NCI-H1417 (cell line): ENCODE results near the gene ZNF134.

Experiments used
- DNase-seq, 3 experiments: peaks; one replicate each; lab custom pipeline; 2025; lab: John Stamatoyannopoulos, UW

Gene ZNF134

DNA sequence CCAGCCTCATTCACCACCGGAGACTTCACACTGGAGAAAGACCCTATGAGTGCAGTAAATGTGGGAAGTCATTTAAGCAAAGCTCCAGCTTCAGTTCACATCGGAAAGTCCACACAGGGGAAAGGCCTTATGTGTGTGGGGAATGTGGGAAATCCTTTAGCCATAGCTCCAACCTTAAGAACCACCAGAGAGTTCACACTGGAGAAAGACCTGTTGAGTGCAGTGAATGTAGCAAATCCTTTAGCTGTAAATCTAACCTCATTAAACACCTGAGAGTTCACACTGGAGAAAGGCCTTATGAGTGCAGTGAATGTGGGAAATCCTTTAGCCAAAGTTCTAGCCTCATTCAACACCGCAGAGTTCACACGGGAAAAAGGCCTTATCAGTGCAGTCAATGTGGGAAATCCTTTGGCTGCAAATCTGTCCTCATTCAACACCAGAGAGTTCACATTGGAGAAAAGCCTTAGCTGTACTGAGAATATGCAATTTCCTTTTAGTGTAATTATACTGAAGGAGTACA, 27.7 kb downstream of the ZNF134 start:
- no peak for DNase-seq

DNA sequence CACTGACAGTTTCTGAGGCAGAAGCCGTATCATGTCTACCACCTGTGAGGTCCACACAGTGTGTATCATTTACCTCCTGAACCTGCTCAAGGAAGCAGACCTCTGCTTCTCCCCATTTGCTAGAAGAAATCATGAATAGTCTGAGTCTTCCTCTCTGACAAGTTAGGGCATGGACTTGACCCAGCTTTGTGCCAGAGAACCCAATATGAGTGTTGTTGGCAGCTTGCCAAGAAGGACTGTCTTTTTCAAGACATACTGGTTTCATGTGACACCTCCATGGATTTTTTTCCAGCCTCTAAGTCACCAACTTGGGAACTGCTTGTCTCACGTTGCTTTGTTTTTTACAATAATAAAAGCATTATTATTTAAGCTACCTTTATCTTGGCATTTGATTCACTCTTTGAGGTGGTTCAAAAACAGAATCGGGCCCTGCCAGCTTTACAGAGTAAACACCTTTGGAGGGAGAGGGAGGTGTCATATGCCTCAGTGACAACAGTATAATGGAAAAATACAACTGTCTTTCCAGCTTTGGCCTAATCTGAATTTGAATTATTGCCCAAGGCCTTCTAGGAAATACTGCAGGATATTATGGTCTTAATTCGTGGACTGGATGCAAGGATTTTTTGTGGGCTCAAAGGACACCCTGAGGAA, 28.5 kb downstream of the ZNF134 start:
- DNase-seq, result peak in 2 of 3 experiments; percentile 2 to 21

DNA sequence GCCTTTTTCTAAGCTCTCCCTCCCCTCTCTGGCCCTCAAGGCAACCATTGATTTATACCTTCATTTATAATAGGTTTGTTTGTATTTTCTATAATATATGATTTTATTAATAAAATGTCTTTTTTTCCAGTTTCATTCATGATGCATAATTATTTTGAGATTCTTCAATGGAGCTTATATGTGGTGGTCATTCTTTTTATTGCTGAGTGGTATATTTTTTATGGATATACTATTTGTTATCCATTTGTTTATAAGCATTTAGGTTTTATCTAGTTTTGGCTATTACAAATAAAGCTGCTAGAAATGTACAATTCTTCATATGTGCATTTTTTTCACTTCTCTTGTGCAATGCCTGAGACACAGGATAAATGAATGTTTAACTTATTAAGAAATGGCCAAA, 29.7 kb downstream of the ZNF134 start:
- DNase-seq, result no peak

- DNase-seq, result peak in 2 of 3 experiments; percentile 8 to 60
Measured at GRCh38 chr19:57648331-57649003, 34.4 kb downstream of the ZNF134 start.

DNA sequence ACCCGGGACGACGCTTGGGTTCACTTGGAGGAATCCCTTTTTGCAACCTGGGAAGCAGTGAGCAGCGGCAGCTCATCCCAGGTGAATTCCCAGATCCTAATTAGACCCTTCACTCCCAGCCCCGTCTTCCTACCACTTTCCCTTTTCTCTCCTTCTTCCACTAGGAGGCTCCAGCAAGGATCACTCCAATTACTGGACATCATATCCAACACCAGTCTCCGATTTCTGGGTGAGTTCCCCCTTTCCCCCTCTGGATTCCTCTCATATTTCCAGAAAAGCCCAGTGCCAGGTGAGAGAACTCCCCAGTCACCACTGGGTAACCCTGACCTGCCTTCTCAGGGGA, 37.6 kb downstream of the ZNF134 start:
- DNase-seq, result no peak

GRCh38 chr19:57653689-57654088, 39.6 kb downstream of the ZNF134 start:
- DNase-seq, result no peak

- DNase-seq, result no peak
Measured at GRCh38 chr19:57655443-57655842, 41.4 kb downstream of the ZNF134 start.

GRCh38 chr19:57656346-57656745, 42.3 kb downstream of the ZNF134 start:
- DNase-seq, result no peak

- DNase-seq, result peak in 2 of 3 experiments; percentile 42 to 58
Measured at GRCh38 chr19:57664269-57665127, 50.5 kb downstream of the ZNF134 start.

GRCh38 chr19:57665261-57665806, 51.3 kb downstream of the ZNF134 start:
- DNase-seq, result peak in 1 of 3 experiments; percentile 29

DNA sequence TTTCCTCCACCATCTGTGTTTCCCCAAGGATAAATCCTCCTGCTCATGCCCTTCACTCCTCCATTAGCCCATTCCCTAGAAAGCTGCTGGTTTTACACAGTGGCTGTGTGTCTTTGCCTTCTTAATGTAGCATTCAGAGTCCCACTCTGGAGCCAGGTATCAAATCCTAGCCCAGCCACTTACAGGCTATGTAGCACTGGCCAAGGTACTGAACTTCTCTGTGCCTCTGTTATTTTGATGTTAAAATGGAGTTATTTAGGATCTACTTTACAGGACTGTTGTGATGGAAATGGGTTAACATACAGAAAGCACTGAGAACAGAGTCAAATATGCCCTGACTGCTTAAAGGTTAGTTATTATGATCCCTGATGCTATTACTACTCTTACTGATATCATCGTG, 53.2 kb downstream of the ZNF134 start:
- no peak for DNase-seq

GRCh38 chr19:57668635-57669034, 54.6 kb downstream of the ZNF134 start, which contains the start of gene ZSCAN4:
Gene ZSCAN4, plus strand, starts transcription at chr19:57668935. Its CDS starts 7,211 bp downstream, at chr19:57676146.
- no peak for DNase-seq

- no peak for DNase-seq
Measured at GRCh38 chr19:57671124-57671895, 57.3 kb downstream of the ZNF134 start.

DNA sequence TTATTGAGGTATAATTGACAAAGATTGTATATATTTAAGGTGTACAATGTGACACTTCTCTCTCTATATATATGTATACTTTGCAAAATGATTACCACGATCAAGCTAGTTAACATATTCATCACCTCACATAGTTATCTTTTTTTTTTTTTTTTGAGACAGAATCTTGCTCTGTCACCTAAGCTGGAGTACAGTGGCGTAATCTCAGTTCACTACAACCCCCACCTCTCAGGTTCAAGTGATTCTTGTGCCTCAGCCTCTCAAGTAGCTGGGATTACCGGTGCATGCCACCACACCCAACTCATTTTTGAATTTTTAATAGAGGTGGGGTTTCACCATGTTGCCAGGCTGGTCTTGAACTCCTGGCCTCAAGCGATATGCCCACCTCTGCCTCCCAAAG, 58.4 kb downstream of the ZNF134 start:
- no peak for DNase-seq
